ENCODE data around the gene MYOM1. TPM values are rescaled to one million over a fixed set of nuclear protein-coding genes. Genes with fewer than 3 reads are reported as not detected.

Gene MYOM1
- total RNA-seq, 1 donor from 2014 or later, result 1.2 TPM

GRCh38 chr18:3114451-3114850 is 105.3 kb downstream of the MYOM1 start:
- TF ChIP-seq POLR2A (IDR thresholded peaks at IDR 0.05) (no peak), POLR2AphosphoS5 (IDR thresholded peaks at IDR 0.05; ENCODE audit: insufficient read depth in 1 of 2, low read depth in 1 of 2) (no peak), CTCF (IDR thresholded peaks at IDR 0.05) (no peak)
- intact Hi-C loops (cut with DNase I), result no loop called here
- Histone ChIP-seq H3K4me1 (no peaks in the 10 kb centered on the region), H3K36me3 (no peaks in the 10 kb centered on the region), H3K27ac (no peak overlapping the region), H3K4me3 (no peak overlapping the region), H3K9me3 (no peaks in the 10 kb centered on the region), H3K27me3 (no peaks in the 10 kb centered on the region)
- no peak for DNase-seq (ENCODE audit: extremely low spot score in 2 of 2)

DNA sequence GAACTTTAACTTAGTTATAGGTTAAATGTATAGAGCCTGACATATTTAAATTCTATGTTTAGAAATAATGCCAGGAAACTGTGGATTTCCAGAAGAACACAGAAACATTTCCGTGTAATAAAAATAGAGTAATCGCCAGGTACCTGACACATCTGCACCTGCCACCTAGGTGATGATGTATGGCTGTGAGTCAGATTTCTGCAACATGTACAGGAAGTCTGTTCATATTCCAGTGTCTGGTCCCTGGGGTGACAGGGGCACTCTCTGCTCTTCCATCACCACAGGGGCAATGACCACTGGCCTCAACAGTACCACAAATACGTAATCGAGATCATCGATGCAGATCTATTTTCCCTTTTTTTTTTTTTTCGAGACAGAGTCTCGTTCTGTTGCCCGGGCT is 105.7 kb downstream of the MYOM1 start:
- Histone ChIP-seq H3K9me3 (no peaks in the 10 kb centered on the region), H3K27ac (no peak overlapping the region), H3K27me3 (no peaks in the 10 kb centered on the region), H3K4me1 (no peaks in the 10 kb centered on the region), H3K36me3 (no peaks in the 10 kb centered on the region), H3K4me3 (no peak overlapping the region)
- no peak for TF ChIP-seq POLR2AphosphoS5 (IDR thresholded peaks at IDR 0.05; ENCODE audit: insufficient read depth in 1 of 2, low read depth in 1 of 2)
- no peak for TF ChIP-seq POLR2A (IDR thresholded peaks at IDR 0.05)
- no peak for TF ChIP-seq CTCF (IDR thresholded peaks at IDR 0.05)
- DNase-seq (ENCODE audit: extremely low spot score in 2 of 2), result no peak
- intact Hi-C loops (cut with DNase I), result no loop called here

DNA sequence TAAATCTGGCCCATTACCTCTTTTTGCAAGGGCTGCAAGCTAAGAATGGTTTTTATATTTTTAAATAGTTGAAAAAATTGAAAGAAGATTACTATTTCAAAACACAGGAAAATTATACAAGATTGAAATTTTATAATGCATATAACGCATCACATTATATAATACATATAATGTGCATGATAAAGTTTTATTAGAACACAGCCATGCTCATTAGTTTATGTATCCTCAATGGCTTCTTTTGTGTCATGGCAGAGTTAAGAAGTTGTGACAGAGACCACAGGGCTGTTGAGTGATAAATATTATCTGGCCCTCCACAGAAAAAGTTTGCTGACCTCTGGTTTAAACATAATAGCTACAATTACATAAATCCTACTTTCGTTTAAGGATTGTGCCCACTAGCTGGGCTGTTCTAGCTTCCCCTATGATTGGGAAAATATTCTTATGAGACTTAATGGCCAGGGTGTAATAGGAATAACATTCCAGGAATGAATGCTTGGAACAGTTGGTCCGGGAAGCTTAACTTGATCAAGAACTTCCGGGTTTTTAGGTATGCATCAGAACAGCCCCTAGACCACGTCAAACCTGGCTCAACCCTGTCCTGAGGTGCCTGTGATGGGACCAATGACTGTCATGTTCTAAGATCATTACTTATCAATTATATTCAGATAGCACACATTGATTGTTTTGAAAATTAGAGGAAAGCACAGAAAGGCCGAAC is 108.1 kb downstream of the MYOM1 start:
- DNase-seq (ENCODE audit: extremely low spot score in 2 of 2), result no peak
- intact Hi-C loops (cut with DNase I), result no loop called here
- Histone ChIP-seq H3K4me1 (no peaks in the 10 kb centered on the region), H3K4me3 (no peak overlapping the region), H3K27ac (no peak overlapping the region), H3K9me3 (no peaks in the 10 kb centered on the region), H3K27me3 (no peaks in the 10 kb centered on the region), H3K36me3 (no peaks in the 10 kb centered on the region)
- TF ChIP-seq POLR2AphosphoS5 (IDR thresholded peaks at IDR 0.05; ENCODE audit: insufficient read depth in 1 of 2, low read depth in 1 of 2) (no peak), POLR2A (IDR thresholded peaks at IDR 0.05) (no peak), CTCF (IDR thresholded peaks at IDR 0.05) (no peak)

DNA sequence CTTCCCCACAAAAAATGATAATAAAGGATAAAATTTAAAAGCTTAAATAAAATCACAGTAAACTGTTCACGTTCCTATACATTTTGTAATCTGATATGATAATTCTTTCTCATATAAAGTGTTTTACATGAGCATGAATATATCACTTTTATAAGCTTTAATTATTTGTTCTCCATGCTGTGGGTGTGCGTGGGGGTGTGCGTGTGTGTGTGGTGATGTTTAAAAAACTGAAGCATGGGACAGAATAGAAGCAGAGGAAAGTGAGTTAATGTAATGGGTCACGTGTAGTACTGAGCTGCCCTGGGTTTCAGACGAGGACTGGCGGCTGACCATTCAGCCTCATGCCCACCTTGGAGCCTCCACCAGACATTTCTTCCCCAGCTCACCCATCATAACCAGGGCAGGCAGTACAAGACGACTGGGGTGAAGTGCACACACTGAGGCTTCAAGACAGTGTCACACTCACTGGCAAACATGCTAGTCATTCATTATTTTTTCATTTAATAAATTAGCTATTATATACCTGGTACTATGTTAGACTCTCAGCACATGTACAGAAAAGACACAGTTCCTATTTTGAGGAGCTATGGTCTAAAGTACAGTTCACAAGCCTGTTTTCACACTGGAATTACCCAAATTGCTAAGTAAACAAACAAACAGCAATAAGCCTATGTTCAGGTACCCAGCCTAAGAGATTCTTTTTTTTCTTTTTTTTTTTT is 109.6 kb downstream of the MYOM1 start:
- TF ChIP-seq POLR2A (IDR thresholded peaks at IDR 0.05) (no peak), POLR2AphosphoS5 (IDR thresholded peaks at IDR 0.05; ENCODE audit: insufficient read depth in 1 of 2, low read depth in 1 of 2) (no peak), CTCF (IDR thresholded peaks at IDR 0.05) (no peak)
- DNase-seq (ENCODE audit: extremely low spot score in 2 of 2), result no peak
- intact Hi-C loops (cut with DNase I), result no loop called here

GRCh38 chr18:3107740-3108151 is 112.0 kb downstream of the MYOM1 start:
- Histone ChIP-seq H3K9me3 (no peaks in the 10 kb centered on the region), H3K36me3 (no peaks in the 10 kb centered on the region), H3K4me1 (peaks cover 14% of the 10 kb centered on the region), H3K27me3 (no peaks in the 10 kb centered on the region), H3K4me3 (no peak overlapping the region), H3K27ac (no peak overlapping the region)
- intact Hi-C loops (cut with DNase I), result no loop called here
- DNase-seq (ENCODE audit: extremely low spot score in 2 of 2), result no peak
- no peak for TF ChIP-seq POLR2AphosphoS5 (IDR thresholded peaks at IDR 0.05; ENCODE audit: insufficient read depth in 1 of 2, low read depth in 1 of 2)
- TF ChIP-seq CTCF (IDR thresholded peaks at IDR 0.05), result no peak
- TF ChIP-seq POLR2A (IDR thresholded peaks at IDR 0.05), result no peak

More for the DNA sequence above, 109.6 kb downstream of the MYOM1 start:
- Histone ChIP-seq H3K9me3 (no peaks in the 10 kb centered on the region), H3K4me3 (no peak overlapping the region), H3K4me1 (no peaks in the 10 kb centered on the region), H3K27ac (no peak overlapping the region), H3K27me3 (no peaks in the 10 kb centered on the region), H3K36me3 (no peaks in the 10 kb centered on the region)
